GM12891 (cell line): Measurements from ENCODE around the gene ST8SIA3.

Experiments
- POLR2A ChIP-seq: IDR thresholded peaks from 2 replicates; pipeline ENCODE4 v1.6.1; 2011; ENCODE audit warnings: low read depth, low read length, control low read depth
- POLR2AphosphoS5 ChIP-seq: IDR thresholded peaks from 2 replicates; pipeline ENCODE4 v1.6.1; 2011; ENCODE audit warnings: low read depth, low read length, control low read depth

DNA sequence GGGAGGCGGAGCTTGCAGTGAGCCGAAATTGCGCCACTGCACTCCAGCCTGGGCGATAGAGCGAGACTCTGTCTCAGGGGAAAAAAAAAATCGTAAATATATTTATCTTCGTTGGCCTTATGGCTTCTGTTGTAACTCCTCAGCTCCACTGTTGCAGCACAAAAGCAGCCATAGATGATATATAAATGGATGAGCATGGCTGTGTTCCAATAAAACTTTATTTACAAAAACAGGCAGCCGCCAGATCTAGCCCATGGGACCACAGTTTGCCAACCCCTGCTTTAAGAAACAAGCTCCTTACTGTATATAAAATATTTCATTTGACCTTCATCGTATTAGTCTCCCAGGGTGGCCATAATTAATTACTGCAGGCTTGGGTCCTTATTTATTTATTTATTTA lies 20.1 kb downstream of the ST8SIA3 start:
- TF ChIP-seq POLR2AphosphoS5: no peak
- TF ChIP-seq POLR2A: no peak
